NAMALWA (cell line): ENCODE measurements around the gene AIMP1.

Experiments used
- DNase-seq: peaks from one replicate; pipeline ENCODE4 v3.0.0-alpha.2; 2015; ENCODE audit warnings: low spot score

AIMP1 gene

DNA sequence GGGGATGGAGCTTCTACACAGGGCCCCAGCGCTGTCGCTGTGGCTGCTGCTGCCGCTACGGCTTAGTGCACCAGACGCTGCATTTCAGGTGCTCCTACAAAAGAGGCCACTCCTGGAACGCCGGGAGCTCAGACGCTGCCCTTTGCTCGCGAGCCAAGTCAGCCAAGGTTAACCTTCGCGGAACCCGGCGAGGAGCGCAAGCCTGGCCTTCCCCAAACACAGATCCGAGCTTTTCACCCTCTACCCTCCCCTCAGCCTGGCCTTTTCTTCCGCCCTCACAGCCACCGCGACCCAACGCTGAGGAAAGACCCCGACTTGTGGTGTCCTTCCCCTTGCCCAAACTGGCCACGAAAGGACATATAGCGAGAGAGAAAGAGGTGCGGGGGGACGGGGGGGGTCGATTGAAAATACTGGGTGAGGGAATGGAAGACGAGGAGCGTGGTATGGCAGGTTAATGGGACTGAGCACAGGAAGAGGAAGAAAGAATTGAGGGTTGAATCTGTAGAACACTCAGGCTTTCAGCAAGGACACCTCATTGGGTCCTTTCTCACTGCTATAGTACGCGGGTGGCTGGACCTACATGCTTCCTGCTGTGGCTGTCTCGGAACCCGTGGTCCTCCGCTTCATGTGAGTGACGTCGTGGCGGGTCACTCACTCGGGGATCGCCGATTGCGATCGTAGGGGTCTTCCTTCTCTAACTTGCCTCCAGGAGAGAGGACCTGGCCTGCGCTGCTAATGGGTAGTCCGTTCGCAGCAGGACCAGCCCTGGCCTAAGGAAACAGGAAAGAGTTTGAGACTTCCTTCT is at the start of gene AIMP1, which contains the start of gene TBCK:
AIMP1 (plus strand) TSS at position 583 of the 805 bp plus-strand sequence. CDS start 8,460 bp downstream, outside the sequence.
TBCK (minus strand) TSS at position 242 of the 805 bp plus-strand sequence. CDS start 7,249 bp downstream, outside the sequence.
- DNase-seq = peak; percentile 93

DNA sequence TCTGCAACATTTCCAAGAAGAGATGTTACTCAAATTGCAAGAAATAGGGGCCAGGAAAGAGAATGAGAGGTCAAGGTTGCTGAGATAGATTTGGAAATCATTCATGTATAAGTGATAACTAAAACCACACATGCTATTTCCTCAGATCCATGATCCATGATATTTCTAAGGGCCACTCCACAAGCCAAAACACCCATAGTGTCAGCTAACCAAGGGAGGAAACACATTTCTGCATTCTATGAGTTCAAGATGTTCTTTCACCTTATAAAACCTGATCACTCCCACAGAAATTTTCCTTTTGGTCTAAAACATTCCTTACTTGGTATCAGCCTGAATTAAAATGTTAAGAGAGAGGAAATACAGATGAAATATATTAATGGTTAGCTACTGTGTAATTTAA is 47.6 kb upstream of the AIMP1 start:
- no peak for DNase-seq

DNA sequence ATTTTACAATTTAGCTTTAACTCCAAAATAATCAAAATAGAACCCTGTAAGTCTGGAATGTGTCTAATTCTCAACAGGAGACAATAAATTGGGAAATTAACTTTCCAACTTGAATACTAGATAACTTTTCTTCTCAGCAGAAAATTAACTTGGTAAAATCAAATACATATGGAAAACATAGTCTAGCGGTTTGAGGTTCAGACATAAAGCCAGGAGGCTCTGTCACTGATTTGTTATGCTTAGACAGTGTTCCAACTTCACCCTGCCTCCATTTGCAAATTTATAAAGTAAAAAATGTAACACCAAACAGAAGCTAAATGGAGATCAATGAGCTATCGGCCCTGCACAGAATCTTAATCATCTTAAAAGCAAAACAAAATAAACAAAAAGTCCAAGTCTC is 46.6 kb upstream of the AIMP1 start:
- no peak for DNase-seq

DNA sequence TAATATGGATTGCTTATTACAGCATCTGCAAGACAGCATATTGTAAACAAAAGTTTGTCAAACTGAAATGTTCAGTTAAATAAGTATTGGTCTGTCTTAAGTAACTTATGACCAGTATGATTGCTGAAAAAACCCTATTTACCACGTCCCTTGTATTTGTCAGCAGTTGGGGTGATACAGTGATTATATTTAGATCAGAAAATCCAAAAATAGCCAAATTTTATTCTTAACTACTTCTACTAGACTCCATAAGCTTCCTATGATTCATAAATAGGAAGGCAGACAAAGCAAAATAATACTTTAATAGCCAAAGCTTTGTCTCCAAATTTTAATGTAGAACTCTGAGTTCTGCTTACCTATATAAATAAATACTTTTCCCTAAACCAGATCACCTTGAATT is 45.6 kb upstream of the AIMP1 start:
- DNase-seq = no peak

DNA sequence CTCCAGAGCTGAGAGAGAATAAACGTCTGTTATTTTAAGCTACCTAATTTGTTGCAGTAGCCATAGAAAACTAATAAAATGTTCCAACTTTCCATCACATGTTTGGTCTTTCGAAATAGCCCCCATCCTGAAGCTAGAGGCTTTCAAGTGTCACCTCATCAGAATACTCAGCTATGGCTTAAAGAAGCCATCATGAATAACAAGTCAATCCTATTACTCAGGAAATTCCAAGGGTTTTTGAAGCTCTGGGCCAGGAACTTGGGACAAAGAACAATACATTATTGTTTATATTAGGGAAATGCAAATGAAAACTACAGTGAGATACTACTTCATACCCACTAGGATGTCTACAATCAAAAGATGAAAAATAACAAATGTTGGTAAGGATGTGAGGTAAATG is 42.5 kb upstream of the AIMP1 start:
- DNase-seq = no peak

DNA sequence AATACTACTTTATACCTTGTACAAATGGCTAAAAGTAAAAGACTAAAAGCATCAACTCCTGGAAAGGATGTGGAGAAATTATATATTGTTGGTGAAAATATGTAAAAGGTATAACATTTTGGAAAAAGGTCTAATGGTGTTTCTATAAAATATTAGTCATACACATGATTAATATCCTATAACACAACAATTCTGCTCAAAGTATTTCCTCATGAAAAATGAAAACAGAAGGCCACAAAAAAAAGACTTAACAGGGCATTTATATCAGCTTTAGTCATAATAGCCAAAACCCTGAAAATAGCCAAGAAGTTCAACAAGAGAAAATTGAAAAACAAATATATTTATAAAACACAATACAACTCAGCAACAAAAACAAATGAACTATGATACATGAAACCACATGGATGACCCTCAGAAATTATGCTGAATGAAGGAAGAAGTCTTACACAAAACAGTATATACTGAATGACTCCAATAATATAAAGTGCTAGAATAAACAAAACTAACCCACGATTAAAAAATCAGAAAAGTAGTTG is 39.1 kb upstream of the AIMP1 start:
- DNase-seq = no peak

DNA sequence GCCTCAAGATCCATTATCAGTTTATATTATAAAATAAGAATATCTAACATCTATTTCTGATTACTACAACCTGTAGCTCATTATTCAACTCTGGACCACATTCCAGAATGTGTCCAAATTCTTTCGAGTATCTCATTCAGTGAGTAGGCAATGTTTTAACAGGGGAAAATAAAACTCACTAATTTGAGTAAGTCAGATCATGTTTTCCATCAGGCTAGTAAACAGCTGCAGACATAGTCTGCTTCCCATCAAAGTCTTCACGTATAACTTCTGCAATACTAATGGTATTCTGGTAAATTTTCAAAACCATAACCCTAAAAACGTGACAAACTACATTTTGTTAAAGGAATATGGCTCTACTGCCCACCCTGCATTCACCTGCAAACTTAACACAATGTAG is 32.1 kb upstream of the AIMP1 start:
- DNase-seq = no peak

DNA sequence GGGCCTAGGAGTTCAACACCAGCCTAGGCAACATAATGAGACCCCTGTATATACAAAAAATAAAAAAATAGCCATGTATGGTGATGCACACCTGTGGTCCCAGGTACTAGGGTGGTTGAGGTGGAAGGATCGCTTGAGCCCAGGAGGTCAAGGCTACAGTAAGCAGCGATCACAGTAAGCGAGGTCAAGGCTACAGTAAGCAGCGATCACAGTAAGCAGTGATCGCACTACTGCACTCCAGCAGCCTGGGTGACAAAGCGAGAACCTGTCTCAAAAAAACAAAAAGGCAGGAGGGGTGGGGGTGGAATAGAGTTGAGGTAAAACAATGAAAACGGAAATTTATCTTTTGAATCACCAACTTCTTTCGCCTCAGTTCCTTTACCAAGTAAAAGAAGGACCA is 29.7 kb upstream of the AIMP1 start:
- no peak for DNase-seq

DNA sequence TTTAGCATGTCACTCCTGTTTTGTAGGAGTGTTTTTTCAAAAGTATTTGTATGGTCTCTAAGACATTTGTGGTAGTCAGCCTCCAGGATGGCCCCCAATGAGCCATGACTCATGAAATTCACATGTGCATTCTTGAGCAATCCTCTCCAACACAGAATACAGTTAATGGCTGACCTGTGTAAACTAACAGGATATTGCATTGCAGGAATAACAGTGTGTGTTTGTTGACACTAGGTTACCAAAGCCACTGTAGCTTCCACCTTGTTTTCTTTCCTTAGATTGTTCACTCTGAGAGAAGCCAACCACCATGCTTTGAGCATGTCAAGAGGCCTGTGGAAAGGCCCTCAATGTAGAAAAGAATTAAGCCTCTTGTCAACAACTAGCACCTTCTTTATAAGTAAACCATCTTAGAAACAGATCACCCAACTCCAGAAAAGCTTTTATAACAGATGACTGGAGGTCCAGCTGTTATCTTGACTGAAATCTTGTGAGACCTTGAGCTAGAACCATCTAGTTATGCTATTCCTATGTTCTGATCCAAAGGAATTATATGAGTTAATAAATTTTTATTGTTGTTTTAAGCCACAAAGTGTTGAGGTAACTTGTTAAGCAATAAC is 28.9 kb upstream of the AIMP1 start:
- no peak for DNase-seq

DNA sequence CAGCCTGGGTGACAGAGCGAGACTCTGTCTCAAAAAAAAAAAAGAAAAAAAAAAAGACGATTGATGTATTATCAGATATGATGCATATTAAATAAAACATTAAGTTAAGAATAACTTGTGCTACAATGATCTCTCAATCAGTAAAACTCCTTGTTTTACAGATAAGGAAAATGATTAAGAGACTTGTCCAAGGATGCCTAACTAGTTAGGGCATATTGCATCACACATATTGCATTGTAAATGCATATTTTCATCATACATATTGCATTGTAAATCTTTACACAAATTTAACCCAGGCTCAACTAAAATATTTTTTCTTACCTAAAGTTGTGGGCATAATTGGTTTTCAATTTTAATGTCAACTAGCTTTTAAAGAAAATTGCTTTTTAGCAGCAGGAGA is 26.6 kb upstream of the AIMP1 start:
- DNase-seq = no peak

DNA sequence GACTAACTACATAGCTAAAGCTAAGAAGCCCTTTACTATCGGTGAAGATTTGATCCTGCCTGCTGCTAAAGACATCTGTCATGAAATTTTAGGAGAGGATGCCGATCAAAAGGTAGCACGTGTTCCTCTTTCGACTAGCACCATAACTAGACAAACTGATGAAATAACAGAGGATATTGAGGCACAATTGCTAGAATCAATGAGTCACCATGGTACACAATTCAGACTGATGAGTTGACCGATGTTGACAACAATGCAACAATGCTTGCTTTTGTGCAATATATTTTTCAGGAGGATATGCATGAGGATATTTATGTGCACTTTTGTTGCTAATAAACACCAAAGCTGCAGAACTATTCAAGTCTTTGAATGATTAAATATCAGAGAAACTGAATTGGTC is 24.7 kb upstream of the AIMP1 start:
- DNase-seq = no peak

DNA sequence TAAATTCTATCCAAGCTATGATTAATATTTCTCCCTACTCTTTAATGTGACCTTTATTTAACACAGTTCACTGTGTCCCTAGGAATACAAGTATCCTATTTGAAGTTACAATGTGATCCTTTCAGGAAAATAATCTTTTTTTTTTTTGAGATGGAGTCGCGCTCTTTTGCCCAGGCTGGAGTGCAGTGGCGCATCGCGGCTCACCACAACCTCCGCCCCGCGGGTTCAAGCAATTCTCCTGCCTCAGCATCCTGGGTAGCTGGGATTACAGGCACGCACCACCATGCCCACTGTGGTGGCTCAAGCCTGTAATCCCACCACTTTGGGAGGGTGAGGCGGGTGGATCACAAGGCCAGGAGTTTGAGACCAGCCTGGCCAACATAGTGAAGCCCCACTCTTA is 22.3 kb upstream of the AIMP1 start:
- DNase-seq = no peak

DNA sequence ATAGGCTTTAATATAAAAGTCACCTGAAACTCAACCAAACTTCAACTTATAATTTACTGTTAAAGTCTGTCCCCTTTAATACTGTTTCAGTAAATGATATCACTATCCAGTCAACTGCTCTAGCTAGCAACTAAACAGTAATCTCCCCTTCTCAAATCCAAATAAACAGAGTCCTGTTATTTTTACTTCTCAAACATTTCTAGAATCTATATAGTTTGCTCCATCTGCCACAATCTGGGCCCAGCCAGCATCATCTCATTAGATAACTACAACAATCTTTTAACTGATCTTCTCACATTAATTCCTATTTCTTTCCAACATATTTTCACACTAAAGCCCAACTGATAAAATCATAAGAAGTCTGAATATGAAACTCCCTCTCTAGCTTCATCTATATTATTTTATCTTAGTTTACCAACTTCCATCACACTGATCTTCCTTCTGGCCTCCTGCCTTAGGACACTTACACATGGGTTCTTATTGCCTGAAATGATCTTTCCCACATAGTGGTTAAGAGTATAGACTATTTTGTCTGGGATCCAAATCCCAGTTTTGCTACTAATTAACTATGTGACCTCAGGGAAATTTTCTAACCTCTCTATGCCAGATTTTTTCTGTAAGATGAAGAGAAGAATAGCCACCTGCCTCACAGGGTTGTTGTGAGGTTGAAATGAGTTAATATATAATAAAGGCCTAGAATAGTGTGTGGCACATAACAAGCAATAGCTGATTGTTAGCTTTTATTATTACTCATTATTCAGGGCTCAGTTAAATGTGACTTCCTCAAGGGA is 18.9 kb upstream of the AIMP1 start:
- DNase-seq = no peak

DNA sequence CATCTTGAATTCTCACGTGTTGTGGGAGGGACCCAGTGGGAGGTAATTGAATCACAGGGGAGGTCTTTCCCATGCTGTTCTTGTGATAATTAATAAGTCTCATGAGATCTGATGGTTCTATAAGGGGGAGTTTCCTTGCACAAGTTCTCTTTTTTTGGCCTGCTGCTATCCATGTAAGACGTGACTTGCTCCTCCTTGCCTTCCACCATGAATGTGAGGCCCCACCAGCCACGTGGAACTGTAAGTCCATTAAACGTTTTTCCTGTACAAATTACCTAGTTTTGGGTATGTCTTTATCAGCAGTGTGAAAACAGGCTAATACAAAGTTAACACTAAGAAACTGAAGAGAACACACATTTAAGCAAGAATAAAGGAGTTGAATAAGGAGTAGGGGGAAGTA is 16.4 kb upstream of the AIMP1 start:
- no peak for DNase-seq

DNA sequence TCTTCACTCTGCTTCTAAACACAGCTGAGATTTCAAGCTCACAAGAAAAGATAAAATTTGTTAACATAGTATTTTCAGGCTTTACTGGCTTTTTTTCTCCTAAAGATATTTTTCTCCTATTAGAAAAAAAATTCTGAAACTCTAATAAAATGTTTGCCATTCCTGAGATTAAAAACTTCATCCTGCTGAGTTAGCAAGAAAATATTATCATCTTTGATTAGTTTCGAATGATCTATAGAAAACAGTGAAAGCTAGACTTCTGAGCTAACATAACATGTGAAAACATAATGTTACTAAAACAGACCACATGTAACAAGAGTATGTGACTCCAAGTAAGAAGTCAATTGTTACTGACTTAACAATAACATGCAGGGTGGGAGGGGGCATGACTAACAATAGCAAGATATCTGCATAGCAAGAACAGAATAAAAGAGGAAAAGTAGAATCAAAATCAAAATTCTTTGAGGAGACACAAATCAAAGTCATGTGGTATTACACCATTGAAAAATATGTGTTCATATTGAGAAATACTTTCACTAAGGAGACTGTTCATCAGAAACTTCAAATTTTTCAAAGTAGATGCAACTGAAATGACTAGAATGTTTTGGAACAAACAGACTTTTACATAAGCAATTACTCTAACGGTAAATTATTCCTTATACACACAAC is 14.8 kb upstream of the AIMP1 start:
- no peak for DNase-seq

DNA sequence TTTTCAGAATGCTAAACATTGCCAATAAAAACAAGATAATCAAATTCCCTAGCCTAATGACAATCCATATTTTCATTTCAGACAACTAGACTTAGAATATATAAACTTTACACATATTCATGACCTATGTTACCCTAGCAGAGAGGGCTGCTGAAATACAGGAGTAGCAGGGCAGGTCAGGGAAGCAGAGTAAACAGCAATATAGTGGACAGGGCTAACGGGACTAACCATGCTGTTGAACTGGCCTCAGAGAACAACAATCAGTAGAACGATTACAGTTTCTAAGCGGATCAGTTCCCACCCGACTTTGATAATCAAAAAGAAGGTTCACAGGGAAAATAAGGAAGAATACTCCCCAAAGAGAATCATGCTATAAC is 14.3 kb upstream of the AIMP1 start:
- no peak for DNase-seq

DNA sequence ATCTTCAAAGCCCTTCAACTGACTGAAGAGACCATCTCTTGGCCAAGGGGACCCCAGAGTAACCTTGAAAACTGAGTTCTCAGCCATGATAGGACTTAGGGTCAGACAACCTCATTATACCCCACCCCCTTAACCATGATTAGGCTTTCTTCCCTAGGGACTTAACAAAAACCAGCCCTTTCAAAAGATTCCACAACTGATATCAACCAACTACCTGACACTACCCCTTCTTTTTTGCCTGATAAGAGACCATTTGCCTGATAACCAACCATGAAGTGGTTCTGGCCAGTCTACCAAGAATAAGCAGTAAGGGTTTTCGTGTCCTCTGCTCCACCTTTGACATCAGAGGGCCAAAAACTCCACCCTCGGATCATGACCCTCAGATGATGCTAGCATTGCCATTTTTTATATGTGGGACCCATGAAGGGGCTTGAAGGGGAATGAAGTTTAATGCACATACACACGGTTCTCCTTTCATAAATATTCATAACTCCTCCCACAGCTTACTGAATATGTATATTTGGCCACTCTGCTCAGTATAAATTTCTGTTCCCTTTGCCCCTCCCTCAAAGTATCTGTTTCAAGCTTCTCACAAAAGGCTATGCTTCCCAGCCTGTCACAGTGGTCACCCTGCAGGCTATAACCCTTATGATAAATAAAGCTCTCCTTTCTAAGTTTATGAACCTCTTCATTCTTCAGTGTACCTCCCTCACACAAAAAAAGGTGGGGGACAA is 12.6 kb upstream of the AIMP1 start:
- DNase-seq = peak; percentile 16

DNA sequence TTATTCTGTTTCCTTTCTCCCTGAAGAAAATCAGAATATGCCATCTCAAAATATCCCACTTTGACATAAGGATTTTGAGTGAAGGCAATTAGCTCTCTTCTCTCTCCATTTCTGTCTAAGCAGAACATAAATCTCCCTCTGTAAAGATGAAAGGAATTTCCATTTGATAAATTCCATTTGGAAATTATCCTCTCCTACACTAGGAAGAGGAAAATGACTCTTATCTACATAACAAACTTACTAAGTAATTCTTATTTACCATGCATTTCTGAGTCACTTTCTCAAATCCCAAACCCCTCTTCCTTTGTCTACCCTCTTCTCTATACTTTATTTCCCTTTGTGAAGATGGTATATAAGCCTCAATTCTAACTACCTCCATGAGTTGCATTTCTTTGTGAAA is 11.7 kb upstream of the AIMP1 start:
- no peak for DNase-seq

DNA sequence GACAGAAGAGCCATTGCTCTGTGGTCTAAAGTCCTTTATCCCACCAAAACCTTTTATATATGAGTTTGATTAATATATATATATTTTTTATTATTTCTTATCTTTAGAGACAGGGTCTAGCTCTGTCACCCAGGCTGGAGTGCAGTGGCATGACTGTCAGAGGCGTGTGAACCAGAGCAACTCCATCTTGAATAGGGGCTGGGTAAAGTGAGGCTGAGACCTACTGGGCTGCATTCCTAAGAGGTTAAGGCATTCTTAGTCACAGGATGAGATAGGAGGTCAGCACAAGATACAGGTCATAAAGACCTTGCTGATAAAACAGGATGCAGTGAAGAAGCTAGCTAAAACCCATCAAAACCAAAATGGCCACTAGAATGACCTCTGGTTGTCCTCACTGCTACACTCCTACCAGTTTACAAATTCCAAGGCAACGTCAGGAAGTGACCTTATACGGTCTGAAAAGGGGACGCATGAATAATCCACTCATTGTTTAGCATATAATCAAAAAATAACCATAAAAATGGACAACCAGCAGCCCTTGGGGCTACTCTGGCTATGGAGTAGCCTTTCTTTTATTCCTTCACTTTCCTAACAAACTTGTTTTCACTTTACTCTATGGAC is 10.8 kb upstream of the AIMP1 start:
- DNase-seq = no peak

DNA sequence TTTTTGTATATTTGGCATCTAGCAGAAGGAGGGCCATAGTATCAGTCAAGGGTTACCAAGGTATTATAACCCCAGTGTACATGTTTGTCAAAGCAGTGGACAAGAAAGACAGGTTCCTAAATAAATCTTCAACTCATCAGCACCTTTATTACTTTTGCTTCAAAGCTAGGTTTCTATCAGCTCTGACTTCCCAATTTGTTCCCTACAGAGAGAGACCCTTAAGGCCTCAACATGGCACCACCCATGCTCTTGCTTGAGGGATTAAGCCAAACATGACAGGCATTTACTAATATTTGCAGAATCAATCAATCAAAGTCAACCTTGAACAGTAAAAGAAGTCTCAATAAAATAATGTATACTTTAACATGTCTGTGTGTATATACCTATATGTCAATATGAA is 9.8 kb upstream of the AIMP1 start:
- DNase-seq = no peak

DNA sequence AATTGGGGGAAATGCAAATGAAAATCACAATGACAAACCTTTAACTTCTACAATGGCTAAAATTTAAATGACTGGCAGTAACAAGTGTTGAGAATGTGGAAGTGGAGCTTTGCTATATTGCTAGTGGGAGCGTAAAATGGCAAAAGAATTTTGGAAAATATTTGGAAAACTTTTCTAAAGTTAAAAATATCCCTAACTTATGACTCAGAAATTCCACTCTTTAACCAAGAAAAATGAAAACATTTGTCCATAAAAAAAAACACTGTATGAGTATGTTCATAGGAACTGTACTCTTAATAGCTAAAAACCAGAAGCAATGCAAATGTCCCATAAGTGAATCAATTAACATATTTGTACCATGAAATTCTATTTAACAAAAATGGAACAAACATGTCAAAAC is 4.0 kb upstream of the AIMP1 start:
- no peak for DNase-seq
